ENCODE measurements around the gene LURAP1L.
A peak's percentile ranks its signal among the peaks of the same experiment; 100 is the strongest.

LURAP1L gene

GRCh38 chr9:12765088-12765798 lies 9.6 kb upstream of the LURAP1L start:
- no peak for DNase-seq
- no peaks in the 10 kb centered on the region for H3K27me3 Mint-ChIP-seq

GRCh38 chr9:12766357-12766756 lies 8.5 kb upstream of the LURAP1L start:
- no peak overlapping the region for H3K4me3 Mint-ChIP-seq
- H3K36me3 Mint-ChIP-seq = no peaks in the 10 kb centered on the region
- peaks cover 0 to 6% of the 10 kb centered on the region in 2 donors for H3K9me3 Mint-ChIP-seq
- no peak for DNase-seq
- no peak for ATAC-seq (replicated peaks)
- no peaks in the 10 kb centered on the region for H3K4me1 Mint-ChIP-seq
- H3K27ac Mint-ChIP-seq = no peak overlapping the region
- H3K27me3 Mint-ChIP-seq = no peaks in the 10 kb centered on the region

More at GRCh38 chr9:12765088-12765798, 9.6 kb upstream of the LURAP1L start:
- no peak for ATAC-seq (replicated peaks)
- H3K9me3 Mint-ChIP-seq = peaks cover 0 to 5% of the 10 kb centered on the region in 2 donors
- no peaks in the 10 kb centered on the region for H3K36me3 Mint-ChIP-seq
- H3K4me3 Mint-ChIP-seq = no peak overlapping the region
- no peaks in the 10 kb centered on the region for H3K4me1 Mint-ChIP-seq
- no peak overlapping the region for H3K27ac Mint-ChIP-seq

GRCh38 chr9:12770261-12770660 lies 4.6 kb upstream of the LURAP1L start:
- Mint-ChIP-seq H3K36me3 (no peaks in the 10 kb centered on the region), H3K4me1 (peaks cover 4 to 5% of the 10 kb centered on the region in 2 donors), H3K27ac (no peak overlapping the region), H3K27me3 (peaks cover 6% of the 10 kb centered on the region in 2 donors), H3K4me3 (no peak overlapping the region), H3K9me3 (peaks cover 0 to 6% of the 10 kb centered on the region in 2 donors)
- ATAC-seq (replicated peaks) (no peak), DNase-seq (no peak)

- no peaks in the 10 kb centered on the region for H3K36me3 Mint-ChIP-seq
- peaks cover 0 to 6% of the 10 kb centered on the region in 2 donors for H3K9me3 Mint-ChIP-seq
- no peak overlapping the region for H3K27ac Mint-ChIP-seq
- no peak for DNase-seq
- H3K4me1 Mint-ChIP-seq = peaks cover 9 to 19% of the 10 kb centered on the region in 2 donors
- peaks cover 22 to 23% of the 10 kb centered on the region in 2 donors for H3K27me3 Mint-ChIP-seq
- no peak for ATAC-seq (replicated peaks)
- no peak overlapping the region for H3K4me3 Mint-ChIP-seq
Measured at GRCh38 chr9:12771891-12772290, 2.9 kb upstream of the LURAP1L start.

GRCh38 chr9:12773562-12773961 lies 1.3 kb upstream of the LURAP1L start:
- Mint-ChIP-seq H3K27ac (no peak overlapping the region), H3K4me3 (no peak overlapping the region), H3K36me3 (no peaks in the 10 kb centered on the region), H3K27me3 (peaks cover 22 to 25% of the 10 kb centered on the region in 2 donors), H3K9me3 (peaks cover 0 to 6% of the 10 kb centered on the region in 2 donors), H3K4me1 (peaks cover 9 to 19% of the 10 kb centered on the region in 2 donors)
- ATAC-seq (replicated peaks) (no peak), DNase-seq (no peak)

GRCh38 chr9:12775679-12776512 lies 1.1 kb downstream of the LURAP1L start:
- H3K4me1 Mint-ChIP-seq = peaks cover 9 to 19% of the 10 kb centered on the region in 2 donors
- DNase-seq = no peak
- no peaks in the 10 kb centered on the region for H3K36me3 Mint-ChIP-seq
- H3K27ac Mint-ChIP-seq = peak overlapping the region; percentile 37
- H3K4me3 Mint-ChIP-seq = peak overlapping the region; percentile 77 to 78
- peak; percentile 67 to 70 for ATAC-seq (replicated peaks)
- no peaks in the 10 kb centered on the region for H3K9me3 Mint-ChIP-seq
- peaks cover 22 to 25% of the 10 kb centered on the region in 2 donors for H3K27me3 Mint-ChIP-seq

GRCh38 chr9:12776513-12777055 lies 1.8 kb downstream of the LURAP1L start:
- H3K4me3 Mint-ChIP-seq = peak overlapping the region in 1 of 2 donors; percentile 36
- H3K4me1 Mint-ChIP-seq = peaks cover 9 to 19% of the 10 kb centered on the region in 2 donors
- no peaks in the 10 kb centered on the region for H3K36me3 Mint-ChIP-seq
- ATAC-seq (replicated peaks) (no peak), DNase-seq (no peak)
- H3K27me3 Mint-ChIP-seq = peaks cover 22 to 25% of the 10 kb centered on the region in 2 donors
- H3K9me3 Mint-ChIP-seq = no peaks in the 10 kb centered on the region
- H3K27ac Mint-ChIP-seq = no peak overlapping the region

GRCh38 chr9:12777121-12778022 lies 2.6 kb downstream of the LURAP1L start:
- Mint-ChIP-seq H3K4me3 (no peak overlapping the region), H3K9me3 (no peaks in the 10 kb centered on the region), H3K27me3 (peaks cover 22 to 25% of the 10 kb centered on the region in 2 donors), H3K27ac (no peak overlapping the region), H3K4me1 (peaks cover 9 to 19% of the 10 kb centered on the region in 2 donors), H3K36me3 (no peaks in the 10 kb centered on the region)
- DNase-seq (no peak), ATAC-seq (replicated peaks) (no peak)

- ATAC-seq (replicated peaks) = no peak
- H3K27me3 Mint-ChIP-seq = peaks cover 22 to 25% of the 10 kb centered on the region in 2 donors
- H3K9me3 Mint-ChIP-seq = no peaks in the 10 kb centered on the region
- no peak overlapping the region for H3K27ac Mint-ChIP-seq
- H3K36me3 Mint-ChIP-seq = no peaks in the 10 kb centered on the region
- no peak for DNase-seq
- peaks cover 9 to 19% of the 10 kb centered on the region in 2 donors for H3K4me1 Mint-ChIP-seq
- H3K4me3 Mint-ChIP-seq = no peak overlapping the region
Measured at GRCh38 chr9:12778389-12778788, 3.6 kb downstream of the LURAP1L start.

GRCh38 chr9:12781226-12781733 lies 6.5 kb downstream of the LURAP1L start:
- peaks cover 6 to 8% of the 10 kb centered on the region in 2 donors for H3K27me3 Mint-ChIP-seq
- H3K4me3 Mint-ChIP-seq = no peak overlapping the region
- peaks cover 1 to 4% of the 10 kb centered on the region in 2 donors for H3K4me1 Mint-ChIP-seq
- ATAC-seq (replicated peaks) (no peak), DNase-seq (no peak)
- H3K36me3 Mint-ChIP-seq = no peaks in the 10 kb centered on the region
- H3K9me3 Mint-ChIP-seq = peaks cover 0 to 3% of the 10 kb centered on the region in 2 donors
- no peak overlapping the region for H3K27ac Mint-ChIP-seq

GRCh38 chr9:12783767-12784460 lies 9.1 kb downstream of the LURAP1L start:
- Mint-ChIP-seq H3K4me3 (no peak overlapping the region), H3K4me1 (no peaks in the 10 kb centered on the region), H3K9me3 (peaks cover 0 to 3% of the 10 kb centered on the region in 2 donors), H3K27ac (no peak overlapping the region), H3K36me3 (no peaks in the 10 kb centered on the region), H3K27me3 (no peaks in the 10 kb centered on the region)
- no peak for ATAC-seq (replicated peaks)
- DNase-seq = no peak

- no peaks in the 10 kb centered on the region for H3K27me3 Mint-ChIP-seq
- no peak overlapping the region for H3K4me3 Mint-ChIP-seq
- H3K27ac Mint-ChIP-seq = no peak overlapping the region
- no peaks in the 10 kb centered on the region for H3K4me1 Mint-ChIP-seq
- ATAC-seq (replicated peaks) (no peak), DNase-seq (no peak)
- H3K36me3 Mint-ChIP-seq = no peaks in the 10 kb centered on the region
- peaks cover 2 to 3% of the 10 kb centered on the region in 2 donors for H3K9me3 Mint-ChIP-seq
Measured at GRCh38 chr9:12784461-12785259, 9.8 kb downstream of the LURAP1L start.
